GM12865 (cell line): Measurements from ENCODE around the gene GAB1.

Experiments
- DNase-seq: peaks from one replicate; pipeline ENCODE4 v3.0.0; 2010; ENCODE audit warnings: low read depth
- H3K4me3 ChIP-seq: 2 replicates; pipeline ENCODE4 v1.5.1; 2011; ENCODE audit warnings: mild to moderate bottlenecking, low read depth, low read length, control low read depth
- TF ChIP-seq, protein P1 (sequence below): IDR thresholded peaks from 2 replicates; pipeline ENCODE4 v1.5.1; 2011; ENCODE audit warnings: low read length, control low read depth, low read depth, inconsistent platforms; ENCODE audit not compliant: insufficient read depth; ENCODE audit errors: missing control alignments

Gene GAB1

GRCh38 chr4:143363332-143363731 is 26.7 kb downstream of the GAB1 start:
- DNase-seq, result no peak
- H3K4me3 ChIP-seq, result no peak overlapping the region
- TF ChIP-seq, protein P1, sequence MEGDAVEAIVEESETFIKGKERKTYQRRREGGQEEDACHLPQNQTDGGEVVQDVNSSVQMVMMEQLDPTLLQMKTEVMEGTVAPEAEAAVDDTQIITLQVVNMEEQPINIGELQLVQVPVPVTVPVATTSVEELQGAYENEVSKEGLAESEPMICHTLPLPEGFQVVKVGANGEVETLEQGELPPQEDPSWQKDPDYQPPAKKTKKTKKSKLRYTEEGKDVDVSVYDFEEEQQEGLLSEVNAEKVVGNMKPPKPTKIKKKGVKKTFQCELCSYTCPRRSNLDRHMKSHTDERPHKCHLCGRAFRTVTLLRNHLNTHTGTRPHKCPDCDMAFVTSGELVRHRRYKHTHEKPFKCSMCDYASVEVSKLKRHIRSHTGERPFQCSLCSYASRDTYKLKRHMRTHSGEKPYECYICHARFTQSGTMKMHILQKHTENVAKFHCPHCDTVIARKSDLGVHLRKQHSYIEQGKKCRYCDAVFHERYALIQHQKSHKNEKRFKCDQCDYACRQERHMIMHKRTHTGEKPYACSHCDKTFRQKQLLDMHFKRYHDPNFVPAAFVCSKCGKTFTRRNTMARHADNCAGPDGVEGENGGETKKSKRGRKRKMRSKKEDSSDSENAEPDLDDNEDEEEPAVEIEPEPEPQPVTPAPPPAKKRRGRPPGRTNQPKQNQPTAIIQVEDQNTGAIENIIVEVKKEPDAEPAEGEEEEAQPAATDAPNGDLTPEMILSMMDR, result no peak

- TF ChIP-seq, protein P1, result no peak
- DNase-seq, result no peak
- H3K4me3 ChIP-seq, result no peak overlapping the region
Measured at GRCh38 chr4:143364063-143364462, 27.4 kb downstream of the GAB1 start.

- no peak overlapping the region for H3K4me3 ChIP-seq
- TF ChIP-seq, protein P1, result no peak
- no peak for DNase-seq
Measured at GRCh38 chr4:143367863-143368262, 31.2 kb downstream of the GAB1 start.

GRCh38 chr4:143369552-143369951 is 32.9 kb downstream of the GAB1 start:
- no peak for DNase-seq
- H3K4me3 ChIP-seq, result no peak overlapping the region
- TF ChIP-seq, protein P1, result no peak

DNA sequence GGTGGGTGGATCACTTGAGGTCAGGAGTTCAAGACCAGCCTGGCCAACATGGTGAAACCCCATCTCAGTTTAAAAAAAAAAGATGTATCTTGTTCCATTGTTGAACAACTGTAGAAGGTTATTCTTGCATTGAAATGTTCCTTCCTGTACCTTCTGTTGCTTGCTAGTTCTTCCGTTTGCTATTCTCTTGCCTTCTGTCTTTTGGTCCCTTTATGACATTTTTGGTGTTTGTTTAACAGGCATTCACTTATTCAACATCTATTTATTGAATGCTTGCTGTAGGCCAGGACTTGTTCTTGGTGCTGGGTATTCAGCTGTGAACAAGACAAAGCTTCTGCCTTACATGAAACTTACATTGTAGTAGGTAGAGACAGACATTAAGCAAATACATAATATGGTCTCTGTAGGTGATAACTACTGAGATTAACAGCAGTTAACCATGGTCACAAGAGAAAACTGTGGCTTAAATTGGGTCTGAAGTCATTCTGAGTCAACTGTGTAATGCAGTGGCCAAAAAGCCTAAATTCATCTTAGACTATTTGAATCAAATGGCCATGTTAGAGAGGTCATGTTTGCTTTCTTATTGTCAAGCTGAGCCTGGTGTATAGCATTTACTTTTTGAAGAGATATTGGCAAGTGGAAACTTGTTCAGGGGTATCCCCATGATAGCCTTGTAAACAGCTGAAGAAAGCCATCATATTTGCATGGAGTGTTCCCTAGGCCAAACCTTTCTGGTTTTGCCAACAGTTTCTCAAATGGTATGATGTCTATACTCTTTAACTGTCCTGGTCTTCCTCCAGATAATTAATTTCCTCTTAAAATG is 35.6 kb downstream of the GAB1 start:
- TF ChIP-seq, protein P1, result no peak
- H3K4me3 ChIP-seq, result no peak overlapping the region
- DNase-seq, result peak; percentile 61

DNA sequence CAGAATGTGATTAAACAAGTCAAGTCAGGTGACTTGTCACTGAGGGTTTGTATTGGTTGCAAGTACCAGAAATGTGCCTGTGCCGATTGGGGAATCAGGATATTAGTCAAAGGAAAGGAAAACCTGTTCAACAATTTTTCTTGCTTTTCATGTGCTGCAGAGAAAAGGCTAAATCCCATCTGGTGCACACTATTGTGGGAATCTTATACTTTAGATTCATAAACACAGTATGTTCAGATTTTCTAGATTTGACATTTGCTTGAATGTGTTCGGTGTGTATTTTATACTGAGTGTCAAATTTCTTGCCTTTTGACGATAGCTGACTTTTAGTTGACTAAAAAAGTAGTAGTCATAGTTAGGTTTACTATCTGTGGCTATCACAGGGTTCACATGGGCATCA is 37.6 kb downstream of the GAB1 start:
- TF ChIP-seq, protein P1, result no peak
- DNase-seq, result no peak
- no peak overlapping the region for H3K4me3 ChIP-seq

GRCh38 chr4:143374771-143375170 is 38.1 kb downstream of the GAB1 start:
- H3K4me3 ChIP-seq, result no peak overlapping the region
- DNase-seq, result no peak
- TF ChIP-seq, protein P1, result no peak
